ENCODE measurements around the gene KRTAP4-5.
"Not testable (repeated sequence)": the region's sequence is repeated elsewhere in the genome, so short reads cannot be mapped to it uniquely, and the experiment has no call there.

Gene KRTAP4-5

DNA sequence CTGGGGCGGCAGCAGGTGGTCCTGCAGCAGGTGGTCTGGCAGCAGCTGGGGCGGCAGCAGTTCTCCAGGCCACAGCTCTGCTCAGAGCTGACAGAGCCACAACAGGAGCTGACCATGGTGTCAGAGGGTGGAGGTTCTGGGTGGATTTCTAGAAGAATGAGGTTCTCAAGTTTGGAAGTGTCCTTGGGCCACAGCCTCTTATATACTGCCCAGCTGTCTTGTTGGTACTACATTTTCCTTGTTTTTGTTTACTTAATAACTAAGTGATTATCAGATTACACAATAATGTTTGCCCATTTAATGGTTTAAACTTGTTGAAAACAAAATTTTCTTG lies at the start of gene KRTAP4-5:
Gene KRTAP4-5, minus strand, starts transcription at position 174 of the 334 bp plus-strand sequence. Its CDS starts 58 bp downstream, at position 116.
- DNase-seq: no peak

DNA sequence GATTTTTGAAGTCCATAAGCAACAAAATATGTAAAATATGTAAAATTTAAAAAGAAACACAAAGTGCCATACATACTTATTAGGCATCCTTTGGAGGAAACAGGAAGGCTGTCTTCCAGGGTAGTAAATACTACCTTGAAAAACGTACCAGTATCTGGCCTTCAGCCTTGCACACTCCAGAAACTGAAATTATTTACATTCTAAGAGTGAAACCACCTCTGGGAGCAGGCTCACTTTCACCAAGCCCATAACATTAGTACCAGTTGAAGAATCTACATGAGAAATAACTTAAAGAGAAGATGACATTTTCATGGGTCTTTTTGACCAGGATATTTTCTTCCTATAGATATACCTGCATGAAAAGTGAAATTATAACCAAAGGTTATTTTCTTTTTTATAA lies 46.4 kb upstream of the KRTAP4-5 start:
- DNase-seq: no peak

- DNase-seq: no peak
Observed at GRCh38 chr17:41190328-41190727, 40.7 kb upstream of the KRTAP4-5 start.

DNA sequence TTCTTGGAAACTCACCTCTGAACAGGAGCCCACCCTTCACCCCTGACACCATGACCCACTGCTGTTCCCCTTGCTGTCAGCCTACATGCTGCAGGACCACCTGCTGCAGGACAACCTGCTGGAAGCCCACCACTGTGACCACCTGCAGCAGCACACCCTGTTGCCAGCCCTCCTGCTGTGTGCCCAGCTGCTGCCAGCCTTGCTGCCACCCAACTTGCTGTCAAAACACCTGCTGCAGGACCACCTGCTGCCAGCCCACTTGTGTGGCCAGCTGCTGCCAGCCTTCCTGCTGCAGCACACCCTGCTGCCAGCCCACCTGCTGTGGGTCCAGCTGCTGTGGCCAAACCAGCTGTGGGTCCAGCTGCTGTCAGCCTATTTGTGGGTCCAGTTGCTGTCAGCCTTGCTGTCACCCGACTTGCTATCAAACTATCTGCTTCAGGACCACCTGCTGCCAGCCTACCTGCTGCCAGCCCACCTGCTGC lies 40.3 kb upstream of the KRTAP4-5 start, which contains the start of gene KRTAP9-1:
Gene KRTAP9-1, plus strand, starts transcription at position 51 of the 482 bp plus-strand sequence. Its CDS starts 0 bp downstream, at position 51.
- not testable (repeated sequence) for DNase-seq

DNA sequence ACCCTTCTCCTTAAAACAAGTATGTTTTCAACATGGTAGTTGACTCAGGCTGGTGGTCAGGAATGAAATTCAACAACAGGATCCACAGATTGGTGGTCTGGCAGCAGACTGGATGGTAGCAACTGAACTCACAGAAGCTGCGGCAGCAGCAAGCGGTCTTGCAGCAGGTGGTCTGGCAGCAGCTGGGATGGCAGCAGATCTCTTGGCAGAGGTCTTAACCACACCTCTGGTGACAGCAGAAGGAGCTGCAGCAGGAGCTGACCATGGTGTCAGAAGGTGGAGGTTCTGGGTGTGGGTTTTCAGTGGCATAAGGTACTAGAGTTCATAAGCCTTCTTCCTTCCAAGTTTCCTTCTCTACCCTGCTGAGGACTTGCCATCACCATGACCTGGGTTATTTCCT lies 37.2 kb upstream of the KRTAP4-5 start:
- no peak for DNase-seq

- no peak for DNase-seq
Observed at GRCh38 chr17:41185001-41185400, 35.4 kb upstream of the KRTAP4-5 start.

DNA sequence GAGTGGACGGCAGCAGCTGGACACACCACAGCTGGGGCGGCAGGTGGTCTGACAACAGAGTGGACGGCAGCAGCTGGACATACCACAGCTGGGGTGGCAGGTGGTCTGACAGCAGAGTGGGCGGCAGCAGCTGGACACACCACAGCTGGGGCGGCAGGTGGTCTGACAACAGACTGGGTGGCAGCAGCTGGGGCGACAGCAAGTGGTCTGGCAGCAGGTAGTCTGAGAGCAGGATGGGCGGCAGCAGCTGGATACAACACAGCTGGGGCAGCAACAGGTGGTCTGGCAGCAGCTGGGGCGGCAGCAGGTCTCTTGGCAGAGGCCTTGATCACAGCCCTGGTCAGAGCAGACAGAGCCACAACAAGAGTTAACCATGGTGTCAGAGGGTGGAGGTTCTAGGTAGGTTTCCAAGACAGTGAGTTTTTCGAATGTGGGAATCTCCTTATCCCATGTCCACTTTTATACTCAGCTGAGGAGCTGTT lies 34.9 kb upstream of the KRTAP4-5 start, which contains the start of gene KRTAP4-1:
Gene KRTAP4-1, minus strand, starts transcription at position 432 of the 482 bp plus-strand sequence. Its CDS starts 57 bp downstream, at position 375.
- DNase-seq: no peak

- no peak for DNase-seq
Observed at GRCh38 chr17:41178843-41179616, 29.4 kb upstream of the KRTAP4-5 start.

GRCh38 chr17:41178341-41178740 lies 28.7 kb upstream of the KRTAP4-5 start:
- no peak for DNase-seq

GRCh38 chr17:41177727-41178271 lies 28.2 kb upstream of the KRTAP4-5 start, which contains the start of gene KRTAP4-2:
Gene KRTAP4-2 (minus strand): TSS chr17:41178221. CDS start chr17:41178164, 57 bp downstream.
- no peak for DNase-seq

GRCh38 chr17:41176744-41177387 lies 27.2 kb upstream of the KRTAP4-5 start:
- no peak for DNase-seq

DNA sequence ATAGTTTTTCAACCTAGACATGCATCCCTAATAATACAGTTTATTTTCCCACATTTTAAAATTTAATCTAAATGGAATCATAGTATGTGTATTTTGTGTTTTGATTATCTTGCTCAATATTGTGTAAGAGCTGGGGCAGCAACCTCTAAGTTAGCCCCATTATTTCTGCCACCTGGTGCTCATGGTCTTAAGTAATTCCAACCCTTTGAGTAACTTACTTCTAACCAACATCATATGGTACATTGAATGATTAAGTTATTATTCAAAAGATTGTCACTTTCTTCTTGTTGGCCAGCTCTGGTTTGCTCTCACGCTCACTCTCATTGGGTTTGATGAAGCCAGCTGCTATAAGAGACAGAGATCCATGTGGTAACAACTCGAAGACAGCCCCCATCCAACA lies 22.3 kb upstream of the KRTAP4-5 start:
- no peak for DNase-seq

GRCh38 chr17:41168121-41168520 lies 18.5 kb upstream of the KRTAP4-5 start, which contains the start of gene KRTAP4-3:
Gene KRTAP4-3 (minus strand): TSS chr17:41168221. CDS start chr17:41168172, 49 bp downstream.
- DNase-seq: no peak

GRCh38 chr17:41167561-41167960 lies 17.9 kb upstream of the KRTAP4-5 start:
- no peak for DNase-seq

DNA sequence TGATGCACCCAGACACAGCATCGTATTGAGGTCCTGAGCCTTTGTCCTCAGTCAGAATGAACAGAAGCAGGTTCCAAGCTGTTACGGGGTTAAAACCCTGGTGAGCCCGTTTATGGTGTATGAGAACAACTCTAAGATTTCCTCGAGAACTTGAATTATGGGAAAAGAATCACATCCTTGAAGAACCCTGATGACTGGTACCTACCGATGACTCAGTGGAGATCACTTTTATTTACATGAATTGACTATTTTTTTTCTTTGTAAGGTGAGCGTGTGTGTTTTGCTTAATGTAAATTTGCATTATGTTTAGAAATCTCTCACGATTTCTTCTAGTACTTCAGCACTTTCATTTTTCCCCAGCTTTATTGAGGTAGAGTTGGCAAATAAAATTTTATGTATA lies 14.2 kb upstream of the KRTAP4-5 start:
- no peak for DNase-seq

DNA sequence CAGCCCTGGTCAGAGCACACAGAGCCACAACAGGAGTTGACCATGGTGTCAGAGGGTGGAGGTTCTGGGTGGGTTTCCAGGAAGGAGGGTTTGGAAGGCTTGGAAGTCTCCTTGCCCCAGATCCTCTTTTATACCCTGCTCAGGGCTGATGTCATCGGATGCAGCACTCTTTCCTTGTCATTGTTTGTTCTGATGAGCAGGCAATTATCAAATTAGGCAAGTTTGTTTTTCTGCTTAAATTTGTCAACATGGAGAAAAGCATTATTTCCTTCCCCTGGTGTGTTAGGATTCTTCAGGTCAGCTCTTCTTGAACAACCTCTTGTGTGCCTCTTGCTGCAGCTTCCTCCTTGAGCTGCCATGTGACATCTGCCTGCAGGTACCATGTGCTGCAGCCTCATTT lies 11.0 kb upstream of the KRTAP4-5 start, which contains the start of gene KRTAP4-4:
Gene KRTAP4-4, minus strand, starts transcription at position 101 of the 400 bp plus-strand sequence. Its CDS starts 57 bp downstream, at position 44.
- DNase-seq: no peak

DNA sequence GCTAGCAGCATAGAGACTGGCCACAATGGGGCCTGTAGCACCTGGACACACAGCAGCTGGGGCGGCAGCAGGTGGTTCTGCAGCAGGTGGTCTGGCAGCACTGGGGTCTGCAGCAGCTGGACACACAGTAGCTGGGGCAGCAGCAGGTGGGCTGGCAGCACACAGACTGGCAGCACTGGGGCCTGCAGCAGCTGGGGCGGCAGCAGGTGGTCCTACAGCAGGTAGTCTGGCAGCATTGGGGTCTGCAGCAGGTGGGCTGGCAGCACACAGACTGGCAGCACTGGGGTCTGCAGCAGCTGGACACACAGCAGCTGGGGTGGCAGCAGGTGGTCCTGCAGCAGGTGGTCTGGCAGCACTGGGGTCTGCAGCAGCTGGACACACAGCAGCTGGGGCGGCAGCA lies 10.6 kb upstream of the KRTAP4-5 start:
- not testable (repeated sequence) for DNase-seq

DNA sequence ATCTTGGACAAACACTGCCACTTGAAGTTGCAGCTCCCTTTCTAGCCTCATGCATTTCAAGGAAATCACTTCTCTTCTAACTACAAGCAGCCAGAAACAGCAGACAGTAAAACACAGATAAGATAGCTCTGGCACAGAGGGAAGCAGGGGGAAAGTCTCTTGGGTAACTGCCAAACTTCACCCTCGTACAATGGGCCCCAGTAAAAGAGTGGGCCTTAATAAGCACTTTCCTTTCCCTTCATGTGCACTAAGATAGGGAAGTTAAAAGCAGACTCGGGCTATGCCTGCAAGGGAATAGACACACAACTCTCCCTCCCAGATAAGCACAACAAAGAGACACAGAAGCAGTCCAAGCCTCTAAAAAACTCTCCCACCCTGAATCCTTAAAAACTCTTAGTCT lies 4.2 kb upstream of the KRTAP4-5 start:
- no peak for DNase-seq

GRCh38 chr17:41151525-41151924 lies 1.9 kb upstream of the KRTAP4-5 start:
- no peak for DNase-seq

DNA sequence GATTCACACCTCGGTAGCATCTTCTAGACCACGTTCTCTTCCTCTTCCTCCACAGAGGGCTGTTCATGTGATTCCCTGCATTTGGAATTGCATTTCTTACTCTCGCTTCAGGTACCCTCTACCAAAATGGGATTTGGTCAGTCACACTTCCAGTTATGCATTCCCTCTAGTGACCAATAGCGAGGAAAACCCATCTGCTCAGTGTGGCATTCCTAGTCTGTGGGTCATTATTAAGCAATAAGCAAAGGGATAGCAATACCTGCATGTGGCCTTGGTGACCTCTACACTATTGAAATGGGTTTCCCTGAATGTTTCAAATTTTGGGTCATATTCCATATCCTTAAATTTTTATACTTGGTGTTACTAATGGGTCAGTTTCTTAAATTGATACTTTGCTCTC lies 401 bp upstream of the KRTAP4-5 start:
- no peak for DNase-seq

DNA sequence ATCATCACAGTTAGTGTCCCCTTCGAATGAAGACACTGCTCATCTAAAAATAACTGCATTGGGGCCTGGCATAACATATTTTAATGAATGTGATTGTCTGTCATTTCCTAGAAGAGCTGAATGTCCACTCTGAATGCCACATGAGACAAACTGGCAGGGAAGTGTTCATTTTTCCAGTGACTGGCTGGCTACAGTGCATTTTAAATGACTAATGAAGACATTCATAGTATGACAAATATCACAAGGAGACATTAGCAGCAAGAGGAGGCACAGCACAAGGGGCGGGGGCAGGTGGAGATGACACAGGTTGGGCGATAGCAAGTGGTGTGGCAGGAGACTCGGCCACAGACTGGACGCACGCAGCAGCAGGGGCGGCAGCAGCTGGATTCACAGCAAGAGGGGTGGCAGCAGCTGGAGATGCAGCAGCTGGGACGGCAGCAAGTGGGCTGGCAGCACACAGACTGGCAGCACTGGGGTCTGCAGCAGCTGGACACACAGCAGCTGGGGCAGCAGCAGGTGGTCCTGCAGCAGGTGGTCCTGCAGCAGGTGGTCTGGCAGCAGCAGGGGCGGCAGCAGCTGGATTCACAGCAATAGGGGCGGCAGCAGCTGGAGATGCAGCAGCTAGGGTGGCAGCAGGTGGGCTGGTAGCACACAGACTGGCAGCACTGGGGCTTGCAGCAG lies 514 bp downstream of the KRTAP4-5 start:
- DNase-seq: not testable (repeated sequence)

DNA sequence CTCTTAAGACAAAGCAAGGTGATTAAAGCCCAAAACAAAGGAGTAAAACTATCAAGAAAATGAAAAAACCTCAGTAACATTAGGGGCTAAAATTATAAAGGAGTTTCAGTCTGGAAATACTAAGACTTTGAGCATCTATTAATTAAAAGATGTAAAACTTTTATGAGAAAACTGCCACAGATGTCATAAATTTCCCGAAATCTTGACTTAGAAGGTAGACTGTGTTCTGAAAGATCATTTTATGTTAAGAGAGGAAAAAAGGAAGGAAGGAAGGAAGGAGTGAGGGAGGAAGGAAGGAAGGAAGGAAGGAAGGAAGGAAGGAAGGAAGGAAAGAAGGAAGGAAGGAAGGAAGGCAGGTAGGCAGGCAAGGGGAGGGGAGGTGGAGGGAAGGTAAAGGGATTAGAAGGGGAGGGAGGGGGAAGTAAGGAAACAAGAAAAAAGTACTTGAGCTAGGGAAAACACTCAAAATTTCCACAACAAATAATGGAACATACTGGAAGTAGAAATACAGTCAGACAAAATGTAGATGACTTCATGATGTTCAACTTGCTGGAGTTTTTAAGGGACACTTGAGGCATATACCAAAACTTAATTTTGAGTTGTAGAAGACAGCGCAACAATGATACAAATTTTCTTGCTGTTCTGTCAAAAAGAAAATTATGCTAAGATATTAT lies 2.0 kb downstream of the KRTAP4-5 start:
- no peak for DNase-seq

Measured in NCI-H82 (cell line).